ENCODE data around the gene ACTMAP. TPM values are rescaled to one million over a fixed set of nuclear protein-coding genes. Genes with fewer than 3 reads are reported as not detected.

ACTMAP gene
- total and polyA plus RNA-seq, 9 of the 15 experiments (the other 6 are each of a cell fraction or from before 2014, with no cell fraction given), result 1.7 to 16.6 (median 4.9) TPM

DNA sequence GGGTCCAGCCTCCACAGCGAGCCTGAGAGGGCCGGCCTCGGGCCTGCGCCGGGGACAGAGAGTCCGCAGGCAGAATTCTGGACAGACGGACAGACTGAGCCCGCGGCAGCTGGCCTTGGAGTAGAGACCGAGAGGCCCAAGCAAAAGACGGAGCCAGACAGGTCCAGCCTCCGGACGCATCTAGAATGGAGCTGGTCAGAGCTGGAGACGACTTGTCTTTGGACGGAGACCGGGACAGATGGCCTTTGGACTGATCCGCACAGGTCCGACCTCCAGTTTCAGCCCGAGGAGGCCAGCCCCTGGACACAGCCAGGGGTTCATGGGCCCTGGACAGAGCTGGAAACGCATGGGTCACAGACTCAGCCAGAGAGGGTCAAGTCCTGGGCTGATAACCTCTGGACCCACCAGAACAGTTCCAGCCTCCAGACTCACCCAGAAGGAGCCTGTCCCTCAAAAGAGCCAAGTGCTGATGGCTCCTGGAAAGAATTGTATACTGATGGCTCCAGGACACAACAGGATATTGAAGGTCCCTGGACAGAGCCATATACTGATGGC lies 32.9 kb downstream of the ACTMAP start (continued):
- no peak for TF ChIP-seq ZBTB40 (IDR thresholded peaks at IDR 0.05)
- no peak for TF ChIP-seq ZBTB40 (CRISPR knock-in tag; IDR thresholded peaks at IDR 0.05)
- no peak for TF ChIP-seq KHSRP (IDR thresholded peaks at IDR 0.05)
- TF ChIP-seq CCAR2 (IDR thresholded peaks at IDR 0.05; ENCODE audit: low read depth, low read length), result no peak
- TF ChIP-seq NONO (IDR thresholded peaks at IDR 0.05; ENCODE audit: low read depth in 2 of 2, low read length in 1 of 2), result no peak
- no peak for TF ChIP-seq POLR3G (IDR thresholded peaks at IDR 0.05; ENCODE audit: extremely low read depth, insufficient read length, insufficient replicate concordance)
- no peak for TF ChIP-seq NFXL1 (CRISPR knock-in tag; IDR thresholded peaks at IDR 0.05)
- no peak for TF ChIP-seq MAFG (tag; conservative IDR thresholded peaks at IDR 0.05)
- no peak for TF ChIP-seq PHB (CRISPR knock-in tag; IDR thresholded peaks at IDR 0.05)
- TF ChIP-seq ZFP36 (IDR thresholded peaks at IDR 0.05; ENCODE audit: low read depth, low read length, partially characterized antibody), result peak; percentile 72
- no peak for TF ChIP-seq ZNF174 (CRISPR knock-in tag; IDR thresholded peaks at IDR 0.05)
- TF ChIP-seq NR2C2 (CRISPR knock-in tag; IDR thresholded peaks at IDR 0.05), result no peak
- peak; percentile 65; the same call in 1 of the 2 replicates for TF ChIP-seq NR2C2 (tag; IDR thresholded peaks at IDR 0.05)
- TF ChIP-seq NFIX (CRISPR knock-in tag; IDR thresholded peaks at IDR 0.05; ENCODE audit: low read depth), result no peak
- peak; percentile 21 for TF ChIP-seq RBBP5 (IDR thresholded peaks at IDR 0.05; ENCODE audit: borderline replicate concordance, insufficient read depth, low read length, poor library complexity, severe bottlenecking)
- no peak for TF ChIP-seq PTTG1 (tag; IDR thresholded peaks at IDR 0.05; ENCODE audit: low read depth)
- no peak for TF ChIP-seq NFE2 (IDR thresholded peaks at IDR 0.05; ENCODE audit: low read depth)
- TF ChIP-seq THRA (IDR thresholded peaks at IDR 0.05), result no peak
- no peak for TF ChIP-seq NR2C1 (IDR thresholded peaks at IDR 0.05)
- no peak for TF ChIP-seq NR2C1 (tag; IDR thresholded peaks at IDR 0.05)
- no peak for TF ChIP-seq ARNT (IDR thresholded peaks at IDR 0.05)
- TF ChIP-seq BACH1 (tag; IDR thresholded peaks at IDR 0.05), result no peak

Measured in K562 (cell line).